ENCODE measurements around the gene ITSN1. TPM values are rescaled to one million over a fixed set of nuclear protein-coding genes. Genes with fewer than 3 reads are reported as not detected.

Gene ITSN1
- total and polyA plus RNA-seq, 2 of the 13 experiments (the other 11 are each of a cell fraction or from before 2014, with no cell fraction given): 26.1 to 33.8 TPM

DNA sequence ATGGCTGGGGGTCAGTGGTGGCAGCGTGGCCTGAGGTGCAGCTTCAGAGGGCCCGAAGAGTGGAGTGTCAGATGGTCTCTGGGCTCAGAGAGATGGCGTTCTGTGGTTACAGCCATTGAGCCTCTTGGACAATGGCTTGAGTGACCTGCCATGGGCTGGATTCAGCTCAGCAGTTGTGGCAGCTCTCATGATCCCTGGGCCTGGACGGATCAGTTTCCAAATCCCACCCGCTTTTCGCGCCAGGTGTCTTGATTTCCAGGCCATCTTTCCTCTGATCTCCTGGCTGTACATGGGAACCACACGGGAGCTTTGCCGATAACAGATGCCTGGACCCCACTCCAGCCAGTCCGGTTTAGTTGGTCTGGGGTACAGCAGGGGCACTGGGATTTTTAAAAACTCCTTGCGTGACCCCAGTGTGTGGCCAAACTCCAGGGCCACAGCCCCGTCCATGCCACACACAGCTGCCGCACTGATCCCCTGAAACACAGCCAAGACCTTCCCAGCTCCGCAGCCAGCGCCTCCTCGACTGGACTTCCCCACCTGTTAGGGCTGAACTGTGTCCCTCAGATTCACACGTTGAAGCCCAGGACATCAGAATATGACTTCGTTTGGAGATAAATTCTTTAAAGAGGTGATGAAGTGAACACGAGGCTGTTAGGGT, 205.4 kb downstream of the ITSN1 start (continued):
- TF ChIP-seq, protein P1, sequence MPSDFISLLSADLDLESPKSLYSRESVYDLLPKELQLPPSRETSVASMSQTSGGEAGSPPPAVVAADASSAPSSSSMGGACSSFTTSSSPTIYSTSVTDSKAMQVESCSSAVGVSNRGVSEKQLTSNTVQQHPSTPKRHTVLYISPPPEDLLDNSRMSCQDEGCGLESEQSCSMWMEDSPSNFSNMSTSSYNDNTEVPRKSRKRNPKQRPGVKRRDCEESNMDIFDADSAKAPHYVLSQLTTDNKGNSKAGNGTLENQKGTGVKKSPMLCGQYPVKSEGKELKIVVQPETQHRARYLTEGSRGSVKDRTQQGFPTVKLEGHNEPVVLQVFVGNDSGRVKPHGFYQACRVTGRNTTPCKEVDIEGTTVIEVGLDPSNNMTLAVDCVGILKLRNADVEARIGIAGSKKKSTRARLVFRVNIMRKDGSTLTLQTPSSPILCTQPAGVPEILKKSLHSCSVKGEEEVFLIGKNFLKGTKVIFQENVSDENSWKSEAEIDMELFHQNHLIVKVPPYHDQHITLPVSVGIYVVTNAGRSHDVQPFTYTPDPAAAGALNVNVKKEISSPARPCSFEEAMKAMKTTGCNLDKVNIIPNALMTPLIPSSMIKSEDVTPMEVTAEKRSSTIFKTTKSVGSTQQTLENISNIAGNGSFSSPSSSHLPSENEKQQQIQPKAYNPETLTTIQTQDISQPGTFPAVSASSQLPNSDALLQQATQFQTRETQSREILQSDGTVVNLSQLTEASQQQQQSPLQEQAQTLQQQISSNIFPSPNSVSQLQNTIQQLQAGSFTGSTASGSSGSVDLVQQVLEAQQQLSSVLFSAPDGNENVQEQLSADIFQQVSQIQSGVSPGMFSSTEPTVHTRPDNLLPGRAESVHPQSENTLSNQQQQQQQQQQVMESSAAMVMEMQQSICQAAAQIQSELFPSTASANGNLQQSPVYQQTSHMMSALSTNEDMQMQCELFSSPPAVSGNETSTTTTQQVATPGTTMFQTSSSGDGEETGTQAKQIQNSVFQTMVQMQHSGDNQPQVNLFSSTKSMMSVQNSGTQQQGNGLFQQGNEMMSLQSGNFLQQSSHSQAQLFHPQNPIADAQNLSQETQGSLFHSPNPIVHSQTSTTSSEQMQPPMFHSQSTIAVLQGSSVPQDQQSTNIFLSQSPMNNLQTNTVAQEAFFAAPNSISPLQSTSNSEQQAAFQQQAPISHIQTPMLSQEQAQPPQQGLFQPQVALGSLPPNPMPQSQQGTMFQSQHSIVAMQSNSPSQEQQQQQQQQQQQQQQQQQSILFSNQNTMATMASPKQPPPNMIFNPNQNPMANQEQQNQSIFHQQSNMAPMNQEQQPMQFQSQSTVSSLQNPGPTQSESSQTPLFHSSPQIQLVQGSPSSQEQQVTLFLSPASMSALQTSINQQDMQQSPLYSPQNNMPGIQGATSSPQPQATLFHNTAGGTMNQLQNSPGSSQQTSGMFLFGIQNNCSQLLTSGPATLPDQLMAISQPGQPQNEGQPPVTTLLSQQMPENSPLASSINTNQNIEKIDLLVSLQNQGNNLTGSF (CRISPR knock-in tag; IDR thresholded peaks at IDR 0.05): no peak
- TF ChIP-seq FOXJ3 (CRISPR knock-in tag; IDR thresholded peaks at IDR 0.05; ENCODE audit: borderline replicate concordance) (no peak), MIER2 (CRISPR knock-in tag; IDR thresholded peaks at IDR 0.05) (no peak)

DNA sequence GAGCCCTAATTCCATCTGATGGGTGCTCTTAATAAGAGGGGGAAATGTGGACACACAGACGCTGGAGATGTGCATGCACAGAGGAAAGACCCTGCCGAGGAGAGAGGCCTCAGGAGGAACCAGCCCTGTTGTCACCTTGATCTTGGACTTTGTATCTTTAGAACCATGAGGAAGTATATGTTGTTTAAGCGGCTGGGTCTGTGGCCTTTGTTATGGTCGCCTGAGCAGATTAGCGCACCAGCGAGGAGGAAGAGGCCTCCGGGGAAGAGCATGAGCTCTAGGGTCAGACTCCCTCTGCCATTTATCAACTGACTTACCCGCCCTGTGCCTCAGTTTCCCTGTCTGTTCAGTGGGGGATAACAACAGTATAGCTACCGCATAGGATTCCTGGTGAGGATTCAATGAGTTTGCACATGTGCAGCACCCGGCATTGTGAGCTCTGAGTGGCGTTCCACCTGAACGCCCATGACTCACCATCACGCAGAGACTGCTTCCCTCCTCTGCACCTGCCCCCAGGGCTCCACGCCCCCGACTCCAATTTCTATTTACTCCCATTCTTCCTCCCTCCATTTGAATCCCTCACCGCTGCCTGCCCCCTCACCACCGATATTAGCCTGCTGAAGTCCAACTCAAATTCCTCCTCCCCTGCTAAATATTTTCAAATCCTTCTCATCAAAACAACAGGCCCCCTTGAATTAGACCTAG, 206.1 kb downstream of the ITSN1 start:
- ChIA-PET POLR2A (no interaction called here), CTCF (ENCODE audit: low intra/inter-chr PET ratio, low total read pairs) (no interaction called here)
- Histone ChIP-seq H3K4me1 (ENCODE audit: insufficient read depth, low read length) (peaks cover 49% of the 10 kb centered on the region), H3K79me2 (ENCODE audit: insufficient read depth, low read length) (no peaks in the 10 kb centered on the region), H3K36me3 (replicated peaks in 1 of 2; ENCODE audit: control insufficient read depth in 1 of 2, insufficient read depth in 2 of 2, low read length in 2 of 2) (no peaks in the 10 kb centered on the region), H3K27me3 (ENCODE audit: control insufficient read depth in 1 of 2, insufficient read depth in 2 of 2, low read length in 2 of 2) (peaks cover 0 to 5% of the 10 kb centered on the region in 2 experiments; a peak in 1 of 5 replicates), H3K4me3 (replicated peaks in 1 of 3; ENCODE audit: insufficient read depth in 1 of 3, low read depth in 2 of 3, low read length in 3 of 3) (peak overlapping the region in 1 of 3 experiments; percentile 28; a peak in 2 of 6 replicates), H3K9me3 (ENCODE audit: low read length) (no peaks in the 10 kb centered on the region), H2AFZ (ENCODE audit: low read length) (no peak overlapping the region), H3K27ac (ENCODE audit: extremely low read length, insufficient read depth, low read length) (no peak overlapping the region), H3K9ac (ENCODE audit: insufficient read depth, low read depth, low read length) (no peak overlapping the region), H4K20me1 (ENCODE audit: insufficient read depth, low read length) (no peaks in the 10 kb centered on the region), H3K4me2 (ENCODE audit: low read depth, low read length) (peak overlapping the region; percentile 46)
- no TSS peak for BruUV-seq (replicated peaks)
- TF ChIP-seq TMF1 (CRISPR knock-in tag; IDR thresholded peaks at IDR 0.05; ENCODE audit: low read depth) (no peak), FOSL2 (CRISPR knock-in tag; IDR thresholded peaks at IDR 0.05) (peak; percentile 32; the same call in 1 of the 2 replicates)
- FAIRE-seq (no peak), ATAC-seq (peak; percentile 13; the same call in 1 of the 3 replicates), DNase-seq (ENCODE audit: low spot score) (no peak)
- 28% methylated on average over 12 of the region's 17 CpGs for WGBS (ENCODE audit: low lambda C conversion rate)
- intact Hi-C loops (cut with micrococcal nuclease; ENCODE audit: unreplicated experiment) (no loop called here), in situ Hi-C loops (cut with HindIII; ENCODE audit: extremely low pct_ligation_motif_present, low pct_unique_long_range_greater_than_20kb) (no loop called here)
